Activated T-cell treated with anti-CD3 and anti-CD28 coated beads for 4 hours (primary cell): Measurements from ENCODE around the gene MRPL43.
"Not testable (repeated sequence)": the region's sequence is repeated elsewhere in the genome, so short reads cannot be mapped to it uniquely, and the experiment has no call there.

Experiments used
- DNase-seq: peaks from one replicate; pipeline ENCODE4 v3.0.0-alpha.2; 2020

The MRPL43 gene

DNA sequence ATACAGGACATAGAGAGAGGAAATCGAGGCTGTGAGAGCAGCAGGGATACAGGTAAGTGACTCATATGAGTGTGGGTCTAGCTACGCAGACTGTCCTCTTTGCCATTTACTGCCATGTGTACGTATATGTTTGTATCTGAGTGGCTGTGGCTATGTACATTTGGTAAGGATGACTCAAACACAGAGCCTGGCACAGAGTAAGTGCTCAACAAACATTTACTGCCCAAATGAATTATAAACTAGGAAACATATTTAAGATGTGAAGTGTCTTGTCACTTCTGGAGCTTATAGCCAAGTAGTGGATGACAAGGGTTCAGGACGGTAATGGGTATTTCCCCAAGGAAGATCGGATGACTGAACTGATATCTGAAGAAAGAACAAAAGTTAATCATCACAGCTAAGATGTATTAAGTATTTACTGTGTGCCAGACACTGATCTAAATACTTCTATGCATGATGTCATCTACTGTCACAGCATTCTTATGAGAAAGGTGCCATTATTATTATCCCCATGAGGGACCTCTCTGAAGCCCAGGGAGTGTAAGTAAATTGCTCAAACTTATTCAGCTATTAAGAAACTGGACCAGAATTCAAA lies 6.0 kb downstream of the MRPL43 start:
- no peak for DNase-seq

DNA sequence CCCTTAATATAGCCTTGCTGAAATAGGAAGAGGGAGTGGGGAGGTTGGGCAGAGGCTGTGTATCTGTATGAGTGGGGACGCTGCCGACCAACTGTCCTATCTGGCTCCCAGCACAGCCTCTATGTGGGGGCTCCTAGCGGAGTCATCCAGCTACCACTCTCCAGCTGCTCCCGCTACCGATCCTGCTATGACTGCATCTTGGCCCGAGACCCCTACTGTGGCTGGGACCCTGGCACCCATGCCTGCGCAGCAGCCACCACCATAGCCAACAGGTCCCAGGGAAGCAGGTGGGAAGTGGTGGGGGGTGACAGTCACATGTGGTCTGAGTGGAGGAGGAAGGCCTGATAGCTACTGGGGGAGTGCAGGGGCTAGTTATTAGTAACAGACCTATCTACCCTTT lies 6.6 kb downstream of the MRPL43 start:
- DNase-seq: no peak

DNA sequence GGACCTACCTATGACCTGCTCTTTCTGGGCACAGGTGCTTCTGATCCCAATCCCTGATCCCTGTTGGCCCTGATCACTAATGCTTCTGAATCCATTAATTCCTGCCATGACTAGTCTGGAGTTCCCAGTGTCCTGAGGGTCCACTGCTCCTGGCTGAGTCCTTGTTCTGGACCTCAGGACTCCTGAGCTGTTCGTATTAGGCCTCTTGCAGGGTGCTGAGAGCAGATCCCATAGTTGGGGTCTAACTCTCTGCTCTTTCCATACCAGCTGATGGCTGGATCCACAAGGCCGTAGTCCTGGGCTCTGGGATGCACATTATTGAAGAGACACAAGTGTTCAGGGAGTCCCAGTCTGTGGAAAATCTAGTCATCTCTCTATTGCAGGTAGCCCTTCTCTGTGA lies 7.0 kb downstream of the MRPL43 start:
- DNase-seq: no peak

DNA sequence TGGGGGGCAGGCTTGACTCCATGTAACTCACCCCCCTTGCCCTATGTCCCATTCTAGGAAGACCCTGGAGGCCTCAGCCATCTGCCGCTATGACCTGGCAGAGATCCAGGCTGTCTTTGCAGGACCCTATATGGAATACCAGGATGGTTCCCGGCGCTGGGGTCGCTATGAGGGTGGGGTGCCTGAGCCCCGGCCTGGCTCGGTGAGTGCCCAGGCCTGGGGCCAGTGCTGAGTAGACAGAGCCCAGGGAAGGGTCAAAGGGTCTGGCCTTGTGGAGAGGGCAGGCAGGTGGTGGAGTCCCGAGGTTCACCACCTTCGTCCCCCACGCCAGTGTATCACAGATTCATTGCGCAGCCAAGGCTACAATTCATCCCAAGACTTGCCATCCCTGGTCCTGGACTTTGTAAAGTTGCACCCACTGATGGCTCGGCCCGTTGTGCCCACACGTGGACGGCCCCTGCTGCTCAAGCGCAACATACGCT lies 7.5 kb downstream of the MRPL43 start:
- DNase-seq: no peak

DNA sequence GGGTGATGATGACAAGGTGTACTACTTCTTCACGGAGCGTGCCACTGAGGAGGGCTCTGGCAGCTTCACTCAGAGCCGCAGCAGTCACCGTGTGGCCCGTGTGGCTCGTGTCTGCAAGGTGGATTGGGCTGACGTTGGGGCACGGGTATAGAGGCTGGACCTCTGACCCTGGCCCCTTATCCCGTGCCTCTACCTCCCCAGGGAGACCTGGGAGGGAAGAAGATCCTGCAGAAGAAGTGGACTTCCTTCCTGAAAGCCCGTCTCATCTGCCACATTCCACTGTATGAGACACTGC lies 8.4 kb downstream of the MRPL43 start:
- DNase-seq: no peak

DNA sequence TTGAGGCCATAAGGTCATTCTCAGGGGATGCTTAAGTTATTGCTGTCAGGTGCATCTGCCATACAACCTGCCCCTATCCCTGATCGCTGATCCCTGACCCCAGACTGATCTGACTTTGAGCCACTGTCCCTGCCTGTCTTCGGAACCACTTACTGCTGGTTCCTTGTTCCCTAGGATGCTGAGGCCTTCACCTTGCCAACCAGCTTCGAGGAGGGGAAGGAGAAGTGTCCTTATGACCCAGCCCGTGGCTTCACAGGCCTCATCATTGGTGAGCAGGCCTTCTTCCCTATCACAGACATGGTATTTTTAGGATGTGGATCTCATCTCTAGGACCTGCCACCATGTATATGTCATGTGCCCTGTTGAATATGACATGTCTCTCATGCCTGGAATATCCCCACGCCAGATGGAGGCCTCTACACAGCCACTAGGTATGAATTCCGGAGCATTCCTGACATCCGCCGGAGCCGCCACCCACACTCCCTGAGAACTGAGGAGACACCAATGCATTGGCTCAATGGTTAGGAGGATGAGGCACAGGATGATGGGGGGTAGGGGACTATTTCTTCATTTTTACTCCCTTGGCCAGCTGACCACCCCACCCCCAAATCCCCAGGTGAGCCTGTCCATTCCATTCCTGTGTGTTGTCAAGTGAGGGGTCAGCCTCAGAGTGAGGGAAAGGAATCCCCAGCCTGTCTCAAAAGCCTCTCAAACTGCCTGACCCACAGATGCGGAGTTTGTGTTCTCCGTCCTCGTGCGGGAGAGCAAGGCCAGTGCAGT lies 9.0 kb downstream of the MRPL43 start:
- DNase-seq: no peak

DNA sequence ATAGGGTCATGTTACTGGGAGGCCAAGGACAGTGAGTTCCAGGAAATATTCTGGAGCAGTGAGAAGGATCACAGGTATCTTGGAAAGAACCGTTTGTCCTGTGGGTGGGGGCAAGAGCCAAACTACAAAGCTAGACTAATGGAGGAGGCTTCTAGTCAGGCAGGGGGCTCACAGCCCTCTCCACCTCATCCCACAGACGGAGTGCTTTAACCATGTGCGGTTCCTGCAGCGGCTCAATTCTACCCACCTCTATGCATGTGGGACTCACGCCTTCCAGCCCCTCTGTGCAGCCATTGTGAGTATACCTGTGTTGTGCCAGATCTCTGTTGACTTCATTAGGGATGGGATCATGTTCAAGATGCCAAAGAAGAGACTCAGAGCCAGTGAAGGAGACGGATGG lies 9.9 kb downstream of the MRPL43 start:
- no peak for DNase-seq

DNA sequence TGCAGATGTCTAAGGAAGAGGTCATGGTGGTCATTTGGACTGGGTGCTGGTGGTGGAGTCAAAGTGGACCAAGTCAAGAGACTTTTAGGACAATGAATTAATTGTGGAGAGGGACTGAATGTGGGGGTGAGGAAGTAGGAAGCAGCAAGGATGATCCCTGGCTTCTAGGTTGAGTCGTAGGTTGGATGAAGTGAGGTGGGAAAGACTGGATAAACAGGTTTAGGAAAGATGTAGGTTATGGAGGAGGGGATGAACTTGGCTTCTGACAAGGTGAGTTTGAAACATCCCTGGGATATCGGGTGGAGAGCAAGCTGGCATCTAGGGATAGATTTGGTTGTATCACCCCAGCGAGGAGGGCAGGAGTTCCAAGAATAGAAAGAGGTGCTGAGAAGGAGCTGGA lies 10.4 kb downstream of the MRPL43 start:
- no peak for DNase-seq

DNA sequence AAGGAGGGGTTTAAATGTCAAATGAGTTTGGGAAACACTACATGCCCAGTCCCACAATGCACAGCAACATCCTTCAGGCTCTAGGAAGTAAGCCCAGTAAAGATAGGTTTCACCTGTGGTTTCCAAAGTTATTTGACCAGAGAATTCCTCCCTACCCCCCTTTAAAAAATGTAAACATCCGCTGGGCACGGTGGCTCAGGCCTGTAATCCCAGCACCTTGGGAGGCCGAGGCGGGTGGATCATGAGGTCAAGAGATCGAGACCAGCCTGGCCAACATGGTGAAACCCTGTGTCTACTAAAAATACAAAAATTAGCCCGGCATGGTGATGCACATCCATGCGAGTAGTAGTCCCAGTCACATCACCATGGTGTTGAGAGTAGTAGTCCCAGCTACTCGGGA lies 11.9 kb downstream of the MRPL43 start:
- not testable (repeated sequence) for DNase-seq

DNA sequence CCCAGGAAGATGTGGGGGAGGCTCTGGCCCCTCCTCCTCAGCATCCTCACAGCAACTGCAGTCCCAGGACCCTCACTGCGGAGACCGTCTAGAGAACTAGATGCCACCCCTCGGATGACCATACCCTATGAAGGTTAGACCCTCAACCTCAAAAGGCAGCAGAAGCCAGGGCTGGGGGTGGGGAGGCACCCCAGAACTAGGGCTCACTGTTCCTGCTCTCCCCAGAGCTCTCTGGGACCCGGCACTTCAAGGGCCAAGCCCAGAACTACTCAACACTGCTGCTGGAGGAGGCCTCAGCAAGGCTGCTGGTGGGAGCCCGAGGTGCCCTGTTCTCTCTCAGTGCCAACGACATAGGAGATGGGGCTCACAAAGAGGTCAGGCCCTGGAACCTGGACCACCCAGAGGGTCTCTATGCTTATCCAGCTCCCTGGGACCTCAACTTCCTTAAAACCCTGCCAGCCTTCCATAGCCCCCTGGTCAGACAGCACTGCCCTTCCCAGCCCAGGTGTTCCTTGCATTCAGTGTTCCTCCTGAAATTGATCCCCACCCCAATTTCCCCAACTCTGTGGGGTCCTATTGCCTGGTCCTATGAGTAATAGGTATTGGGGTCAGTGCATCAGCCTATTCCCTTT lies 14.3 kb downstream of the MRPL43 start:
- DNase-seq: no peak

DNA sequence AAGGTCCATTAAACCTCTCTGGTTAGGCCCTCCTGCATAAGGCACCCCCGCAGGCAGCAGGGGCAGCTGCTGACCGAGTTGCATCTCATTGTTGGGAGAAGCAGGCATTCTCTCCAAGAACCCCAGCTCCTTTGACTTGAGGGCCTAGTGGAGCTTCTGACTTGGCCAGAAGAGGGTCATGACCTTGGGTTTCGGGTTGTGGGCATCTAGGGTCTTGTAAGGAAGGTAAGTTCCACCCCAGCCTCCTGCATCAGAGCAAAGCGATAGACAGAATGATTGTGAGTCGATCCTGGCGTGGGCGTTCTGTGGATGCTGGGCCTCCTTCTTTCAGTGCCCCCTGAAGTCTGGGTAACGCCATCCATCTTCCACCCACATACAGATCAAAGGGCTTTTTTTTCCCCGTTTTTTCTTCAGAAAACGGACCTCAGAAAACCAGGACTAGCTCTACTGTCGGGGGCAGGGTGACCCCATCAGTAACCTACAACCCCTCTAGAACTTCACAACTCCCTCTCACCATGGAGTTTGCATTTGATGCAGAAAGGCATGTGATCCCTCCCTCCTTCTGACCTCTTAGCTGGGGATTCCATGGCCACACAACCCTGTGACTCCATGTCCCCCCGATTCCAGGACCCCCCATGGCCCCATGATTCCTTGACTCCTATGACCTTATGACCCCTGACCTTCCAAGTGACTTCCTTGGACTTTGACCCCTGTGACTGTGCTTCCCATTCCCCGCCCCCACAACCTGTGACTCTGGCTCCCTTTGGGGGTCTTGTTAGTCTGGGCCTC lies 15.0 kb downstream of the MRPL43 start:
- no peak for DNase-seq

DNA sequence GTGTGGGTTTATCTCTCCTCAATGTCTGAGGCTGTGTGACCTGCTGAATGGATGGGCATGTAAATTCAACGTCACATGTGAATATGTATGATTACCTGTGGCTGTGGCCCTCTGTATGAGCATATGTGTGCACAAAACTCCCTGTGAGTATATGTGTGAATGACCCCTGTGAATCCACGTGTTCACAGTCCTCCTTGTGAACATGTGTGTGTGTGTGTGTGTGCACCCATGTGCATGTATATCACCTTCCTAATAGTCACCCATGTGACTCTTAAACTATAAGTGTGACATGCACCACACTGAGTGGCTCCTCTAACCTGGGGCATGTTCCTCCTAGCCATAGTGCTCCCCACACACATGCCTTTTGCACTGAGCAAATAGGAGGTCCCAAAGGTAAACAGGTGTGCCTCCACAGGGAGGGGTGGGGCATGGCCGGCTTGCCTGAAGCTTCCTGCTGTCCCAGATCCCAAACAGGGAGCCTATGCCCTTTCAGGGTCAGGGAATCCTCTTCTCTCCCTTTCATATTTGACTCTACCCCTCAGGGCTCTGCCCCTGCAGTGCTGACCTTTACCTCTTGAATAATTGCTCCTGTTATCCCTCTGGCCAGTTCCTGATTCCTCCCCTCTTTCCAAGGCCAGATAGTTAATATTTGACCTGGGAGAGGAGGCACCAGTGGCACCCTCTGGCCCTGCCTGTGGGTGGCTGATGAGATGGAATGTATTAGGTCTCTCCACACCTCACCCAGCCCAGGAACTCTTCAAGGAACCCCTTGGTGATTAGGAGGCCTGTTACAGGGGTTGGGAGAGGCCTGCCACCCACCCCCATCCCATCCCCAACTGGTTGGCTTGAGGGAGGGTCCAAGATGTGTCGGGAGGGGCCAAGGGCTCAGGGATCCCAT lies 16.1 kb downstream of the MRPL43 start:
- DNase-seq: no peak

DNA sequence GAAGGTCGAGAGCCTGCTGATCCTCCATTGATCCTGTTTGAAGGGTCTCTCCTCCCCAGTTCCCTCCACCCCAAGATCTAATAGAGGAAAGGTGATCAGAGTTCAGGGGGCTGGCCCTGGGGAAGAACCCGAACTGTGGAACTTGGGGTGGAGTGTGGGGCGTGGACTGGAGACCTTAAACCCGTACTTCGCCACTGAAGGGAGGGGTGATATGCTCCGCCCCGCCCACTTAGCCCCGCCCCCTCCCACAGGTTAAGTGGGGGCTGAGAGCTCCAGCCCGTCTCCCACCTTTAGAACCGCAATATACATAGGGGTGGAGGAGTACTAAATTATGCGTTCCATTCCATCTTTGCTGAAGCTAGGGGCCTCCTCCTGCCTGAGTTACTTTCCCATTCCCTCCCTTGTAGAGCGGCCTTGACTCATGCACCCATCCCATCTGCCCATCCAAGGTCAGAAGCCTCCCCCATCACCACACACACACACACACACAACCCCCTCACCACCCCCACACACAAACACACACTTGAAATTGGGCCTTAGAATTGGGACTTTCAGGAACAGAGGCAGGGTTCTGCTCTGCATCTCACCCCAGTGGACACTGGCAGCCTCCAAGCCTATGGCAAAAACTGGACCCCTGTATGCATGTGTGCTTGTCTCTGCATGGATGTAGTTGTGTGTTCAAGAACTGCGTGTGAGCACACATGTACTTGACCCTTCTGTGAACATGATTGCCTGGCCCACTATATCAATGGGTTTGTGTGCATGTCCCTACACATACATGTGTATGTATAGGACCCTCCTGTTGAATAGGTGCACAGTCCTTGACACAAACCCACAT lies 17.0 kb downstream of the MRPL43 start:
- no peak for DNase-seq

DNA sequence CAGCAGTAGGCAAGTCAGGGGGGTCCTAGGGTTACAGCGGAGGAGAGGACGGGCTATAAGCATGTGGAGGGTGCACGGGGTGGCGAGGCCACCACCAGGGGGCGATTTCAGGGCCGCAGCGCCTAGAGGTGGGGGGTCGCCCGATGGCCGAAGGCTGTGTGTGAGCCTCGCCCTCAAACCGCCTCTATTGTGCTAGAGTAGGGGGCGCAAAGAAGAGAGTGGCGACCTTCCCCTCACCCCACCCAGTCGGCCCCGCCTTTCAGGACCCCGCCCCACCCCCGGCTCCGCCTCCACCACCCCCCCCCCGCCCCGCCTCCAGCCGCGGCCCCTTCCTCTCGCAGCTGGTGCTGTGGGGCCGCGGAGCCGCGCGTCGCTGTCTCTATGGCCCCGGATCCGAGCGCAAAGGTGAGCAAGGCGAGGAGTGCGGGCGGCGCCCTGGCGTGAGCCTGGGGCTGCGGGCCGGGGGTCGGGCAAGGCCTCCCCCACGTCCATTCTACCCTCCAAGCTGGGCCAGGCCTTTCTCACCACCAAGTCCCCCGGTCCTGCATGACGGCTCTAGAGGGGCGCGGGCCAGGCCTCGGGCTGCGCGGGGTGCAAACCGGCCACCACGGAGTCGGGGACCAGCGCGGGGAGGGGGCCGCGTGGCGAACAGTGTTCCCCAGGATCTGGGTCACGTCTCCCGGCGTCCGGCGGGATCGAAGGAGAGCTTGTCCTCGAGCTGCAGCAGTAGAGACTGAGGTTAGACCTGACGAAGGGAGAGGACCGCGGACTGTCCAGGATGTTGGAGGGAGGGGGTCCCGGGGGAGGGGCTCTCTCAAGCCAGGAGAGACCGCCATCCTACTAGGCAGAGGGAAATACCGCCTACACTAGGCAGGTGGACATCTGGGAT lies 17.9 kb downstream of the MRPL43 start, which contains the start of gene SEMA4G:
TSS of gene SEMA4G (plus strand) at position 318 of the 889 bp plus-strand sequence. CDS start 3,409 bp downstream, outside the sequence.
- peak; percentile 17 for DNase-seq

DNA sequence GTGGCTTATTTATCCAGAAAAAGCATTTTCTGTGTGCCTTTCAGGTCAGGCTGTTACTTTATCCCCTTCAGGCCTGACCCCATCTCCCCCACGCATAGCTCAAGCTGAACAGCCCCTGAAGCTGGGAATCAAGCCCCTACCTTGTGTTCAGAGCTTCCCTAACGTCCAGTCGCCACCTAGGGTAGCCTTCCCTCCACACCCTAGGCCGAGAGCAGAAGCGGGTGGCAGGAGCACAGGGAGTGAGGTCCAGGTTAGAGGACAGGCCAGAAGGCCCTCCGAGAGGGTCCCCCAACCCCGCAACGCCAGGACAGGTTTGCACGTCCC lies 18.5 kb downstream of the MRPL43 start:
- no peak for DNase-seq

DNA sequence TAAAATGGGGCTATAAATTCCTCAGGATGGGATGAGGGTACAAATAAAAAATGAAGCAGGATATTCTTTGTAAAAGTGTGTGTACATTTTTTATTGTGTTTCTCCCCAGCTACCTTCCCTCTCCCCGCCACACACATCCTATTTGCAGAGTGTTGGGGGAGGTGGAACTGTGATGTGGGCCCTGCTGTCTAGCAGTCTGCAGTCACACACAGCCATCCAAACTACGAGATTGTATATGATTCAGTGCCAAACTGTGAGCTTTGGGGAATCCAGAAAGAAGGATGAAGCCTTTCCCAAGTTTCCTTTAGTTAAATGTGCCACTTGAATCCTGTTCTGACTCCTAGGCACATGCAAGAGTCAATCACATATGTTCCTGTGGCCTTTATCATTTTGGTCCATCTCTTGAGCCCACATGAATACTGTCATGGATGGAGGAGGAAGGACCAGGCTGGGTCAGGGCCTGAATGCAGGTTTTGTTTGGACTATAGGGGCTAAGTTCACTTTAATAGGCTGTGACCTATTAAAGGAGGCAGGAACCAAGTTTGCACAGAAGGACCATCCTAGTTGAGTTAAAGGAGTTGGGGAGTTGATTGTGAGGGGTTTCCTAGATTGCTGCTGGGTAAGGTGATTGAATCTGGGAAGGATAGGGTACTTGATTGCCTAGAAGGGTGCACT lies 19.1 kb downstream of the MRPL43 start:
- no peak for DNase-seq

DNA sequence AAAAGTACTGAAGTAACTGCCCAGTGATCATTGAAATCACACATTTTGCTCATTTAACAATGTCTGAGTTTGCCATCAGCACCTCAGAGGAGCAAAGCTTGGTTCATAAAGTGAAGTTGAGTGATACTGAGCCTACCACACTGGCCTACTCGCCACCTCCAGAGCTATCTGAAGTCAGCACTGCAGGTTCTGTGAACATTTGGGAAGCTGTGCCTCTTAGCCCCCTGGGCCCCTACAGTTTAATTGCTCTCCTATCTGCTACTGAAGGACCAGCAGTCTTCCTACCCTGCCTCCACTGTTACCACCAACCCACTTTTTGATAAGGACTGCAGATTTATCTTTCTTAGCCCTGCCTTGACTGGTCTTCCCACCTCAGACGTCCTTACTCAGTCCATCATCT lies 20.0 kb downstream of the MRPL43 start:
- no peak for DNase-seq

DNA sequence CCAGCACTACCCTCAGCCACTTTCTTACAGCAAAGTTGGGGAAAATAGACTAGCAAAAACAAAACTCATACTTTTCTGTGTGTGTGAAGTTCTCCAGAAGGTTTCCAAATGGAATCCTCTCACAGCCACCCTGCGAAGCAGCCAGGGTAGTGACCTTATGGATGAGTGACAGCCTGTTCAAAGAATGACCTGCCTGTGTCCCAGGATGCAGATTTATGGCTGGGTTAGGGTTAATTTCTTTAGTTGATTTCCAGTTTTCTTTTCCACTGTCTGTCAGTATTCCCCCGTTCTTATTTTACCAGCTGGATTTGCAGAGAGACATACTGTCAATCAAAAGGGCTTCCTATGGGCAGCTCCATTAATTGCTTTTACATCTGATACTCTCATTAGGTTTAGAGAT lies 20.4 kb downstream of the MRPL43 start:
- no peak for DNase-seq

DNA sequence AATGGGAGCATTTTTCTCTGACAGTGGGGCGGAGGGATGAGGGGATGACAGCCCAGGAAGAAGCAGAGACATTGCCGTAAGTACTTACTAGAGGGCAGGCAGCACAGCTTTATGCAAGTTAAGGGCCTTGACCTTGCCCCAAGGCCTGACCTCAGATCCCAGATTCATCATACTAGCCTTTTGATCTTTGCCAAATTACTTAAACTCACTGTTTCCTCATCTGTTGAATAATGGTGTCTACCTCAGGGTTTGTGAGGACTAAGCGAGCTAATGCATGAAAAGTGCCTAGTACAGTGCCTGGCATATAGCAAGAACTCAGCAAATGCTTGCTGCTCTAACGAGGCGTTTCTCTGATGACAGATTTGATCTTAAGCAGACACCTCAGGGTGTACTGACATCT lies 21.5 kb downstream of the MRPL43 start:
- DNase-seq: no peak

DNA sequence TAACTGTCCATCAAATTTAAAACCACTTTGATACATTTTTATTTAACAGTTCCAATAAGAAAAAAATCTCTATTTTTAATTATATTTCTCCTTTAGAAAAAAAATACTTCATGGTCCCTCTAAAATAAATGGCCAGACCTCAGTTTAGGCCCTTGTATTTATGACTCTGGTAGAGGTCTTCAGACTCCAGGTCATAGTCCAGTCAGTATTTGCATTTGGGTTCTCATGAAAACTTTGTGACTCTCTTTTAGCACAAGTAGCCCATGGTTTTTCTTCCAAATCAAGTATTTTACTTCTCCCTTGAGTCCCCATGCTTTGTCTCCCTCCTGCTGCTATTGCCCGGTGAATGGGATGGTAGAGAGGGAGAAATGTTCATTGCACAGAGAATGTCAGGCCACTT lies 23.5 kb downstream of the MRPL43 start:
- no peak for DNase-seq
